ENCODE data around the gene NHSL1.

DNA sequence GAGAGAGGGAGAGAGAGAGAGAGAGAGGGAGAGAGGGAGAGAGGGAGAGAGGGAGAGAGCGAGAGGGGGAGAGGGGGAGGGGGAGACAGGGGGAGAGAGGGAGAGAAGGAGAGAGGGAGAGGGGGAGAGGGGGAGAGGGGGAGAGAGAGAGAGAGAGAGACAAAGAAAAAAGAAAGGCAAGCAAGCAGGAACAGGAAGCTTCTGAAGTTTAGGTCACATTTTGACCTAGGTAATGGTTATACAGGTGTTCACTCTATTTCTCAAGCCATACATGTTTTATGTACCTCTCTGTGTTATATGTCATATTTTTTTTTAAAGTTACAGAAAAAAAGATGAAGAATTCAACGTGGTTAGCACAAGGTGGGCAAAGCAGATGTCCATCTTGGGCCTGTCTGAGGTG is 9.4 kb downstream of the NHSL1 start:
- TF ChIP-seq, protein P1, sequence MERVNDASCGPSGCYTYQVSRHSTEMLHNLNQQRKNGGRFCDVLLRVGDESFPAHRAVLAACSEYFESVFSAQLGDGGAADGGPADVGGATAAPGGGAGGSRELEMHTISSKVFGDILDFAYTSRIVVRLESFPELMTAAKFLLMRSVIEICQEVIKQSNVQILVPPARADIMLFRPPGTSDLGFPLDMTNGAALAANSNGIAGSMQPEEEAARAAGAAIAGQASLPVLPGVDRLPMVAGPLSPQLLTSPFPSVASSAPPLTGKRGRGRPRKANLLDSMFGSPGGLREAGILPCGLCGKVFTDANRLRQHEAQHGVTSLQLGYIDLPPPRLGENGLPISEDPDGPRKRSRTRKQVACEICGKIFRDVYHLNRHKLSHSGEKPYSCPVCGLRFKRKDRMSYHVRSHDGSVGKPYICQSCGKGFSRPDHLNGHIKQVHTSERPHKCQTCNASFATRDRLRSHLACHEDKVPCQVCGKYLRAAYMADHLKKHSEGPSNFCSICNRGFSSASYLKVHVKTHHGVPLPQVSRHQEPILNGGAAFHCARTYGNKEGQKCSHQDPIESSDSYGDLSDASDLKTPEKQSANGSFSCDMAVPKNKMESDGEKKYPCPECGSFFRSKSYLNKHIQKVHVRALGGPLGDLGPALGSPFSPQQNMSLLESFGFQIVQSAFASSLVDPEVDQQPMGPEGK (CRISPR knock-in tag; IDR thresholded peaks at IDR 0.05; ENCODE audit: borderline replicate concordance) = no peak
- TF ChIP-seq BACH2 (CRISPR knock-in tag; IDR thresholded peaks at IDR 0.05; ENCODE audit: borderline replicate concordance) (no peak), ZFP3 (CRISPR knock-in tag; IDR thresholded peaks at IDR 0.05) (no peak), ZNF565 (CRISPR knock-in tag; conservative IDR thresholded peaks at IDR 0.05; ENCODE audit: low read depth) (no peak), ZC3H10 (CRISPR knock-in tag; IDR thresholded peaks at IDR 0.05) (no peak), TOX (CRISPR knock-in tag; IDR thresholded peaks at IDR 0.05; ENCODE audit: borderline replicate concordance) (no peak), ZNF70 (CRISPR knock-in tag; IDR thresholded peaks at IDR 0.05) (no peak), RARB (CRISPR knock-in tag; IDR thresholded peaks at IDR 0.05) (no peak), ZNF8 (CRISPR knock-in tag; IDR thresholded peaks at IDR 0.05) (no peak), OSR1 (CRISPR knock-in tag; IDR thresholded peaks at IDR 0.05) (no peak), ARNTL (CRISPR knock-in tag; IDR thresholded peaks at IDR 0.05; ENCODE audit: borderline replicate concordance, low read depth) (no peak)
- TF ChIP-seq, protein P2, sequence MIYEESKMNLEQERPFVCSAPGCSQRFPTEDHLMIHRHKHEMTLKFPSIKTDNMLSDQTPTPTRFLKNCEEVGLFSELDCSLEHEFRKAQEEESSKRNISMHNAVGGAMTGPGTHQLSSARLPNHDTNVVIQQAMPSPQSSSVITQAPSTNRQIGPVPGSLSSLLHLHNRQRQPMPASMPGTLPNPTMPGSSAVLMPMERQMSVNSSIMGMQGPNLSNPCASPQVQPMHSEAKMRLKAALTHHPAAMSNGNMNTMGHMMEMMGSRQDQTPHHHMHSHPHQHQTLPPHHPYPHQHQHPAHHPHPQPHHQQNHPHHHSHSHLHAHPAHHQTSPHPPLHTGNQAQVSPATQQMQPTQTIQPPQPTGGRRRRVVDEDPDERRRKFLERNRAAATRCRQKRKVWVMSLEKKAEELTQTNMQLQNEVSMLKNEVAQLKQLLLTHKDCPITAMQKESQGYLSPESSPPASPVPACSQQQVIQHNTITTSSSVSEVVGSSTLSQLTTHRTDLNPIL (CRISPR knock-in tag; IDR thresholded peaks at IDR 0.05; ENCODE audit: low read depth) = no peak

Measured in SK-N-SH treated with all-trans-retinoic acid at 6 μM for 48 hours (cell line).